GM23248 (cell line): ENCODE data around the gene PIK3CB. TPM values are rescaled to one million over a fixed set of nuclear protein-coding genes. Genes with fewer than 3 reads are reported as not detected.

Source experiments
- DNase-seq: peaks from one replicate; pipeline ENCODE4 v3.0.0-alpha.2; 2015
- H2AFZ ChIP-seq: fragments of 200-600 bp; sonication (generic); 2 replicates; pipeline ENCODE4 v1.6.1; 2016; ENCODE audit warnings: antibody characterized with exemption
- H3F3A ChIP-seq: fragments of 200-600 bp; sonication (generic); 2 replicates; pipeline ENCODE4 v1.6.1; 2016; ENCODE audit warnings: mild to moderate bottlenecking, antibody characterized with exemption, mixed run types; ENCODE audit not compliant: insufficient read depth
- H3K27ac ChIP-seq: fragments of 200-600 bp; sonication (generic); 2 replicates; pipeline ENCODE4 v1.5.1; 2016; ENCODE audit warnings: mild to moderate bottlenecking
- H3K27me3 ChIP-seq: fragments of 200-600 bp; sonication (generic); replicated peaks from 2 replicates; pipeline ENCODE4 v1.6.1; 2016; ENCODE audit warnings: mild to moderate bottlenecking; ENCODE audit not compliant: insufficient read depth
- H3K36me3 ChIP-seq: fragments of 200-600 bp; sonication (generic); 2 replicates; pipeline ENCODE4 v1.6.1; 2016; ENCODE audit warnings: low read depth, mild to moderate bottlenecking
- H3K4me1 ChIP-seq: fragments of 200-600 bp; sonication (generic); 2 replicates; pipeline ENCODE4 v1.6.1; 2016; ENCODE audit warnings: mild to moderate bottlenecking; ENCODE audit not compliant: insufficient read depth
- H3K4me2 ChIP-seq: fragments of 200-600 bp; sonication (generic); one replicate; pipeline ENCODE4 v1.6.1; 2016; ENCODE audit warnings: mild to moderate bottlenecking; ENCODE audit not compliant: unreplicated experiment
- H3K4me3 ChIP-seq: fragments of 200-600 bp; sonication (generic); 2 replicates; pipeline ENCODE4 v1.5.1; 2016; ENCODE audit warnings: mild to moderate bottlenecking
- H3K79me2 ChIP-seq: fragments of 200-600 bp; sonication (generic); 2 replicates; pipeline ENCODE4 v1.6.1; 2016; ENCODE audit warnings: mild to moderate bottlenecking; ENCODE audit not compliant: insufficient read depth
- H3K9ac ChIP-seq: fragments of 200-600 bp; sonication (generic); 2 replicates; pipeline ENCODE4 v1.6.1; 2016; ENCODE audit warnings: mild to moderate bottlenecking
- H3K9me2 ChIP-seq: fragments of 200-600 bp; sonication (generic); 2 replicates; pipeline ENCODE4 v1.6.1; 2016; ENCODE audit warnings: mixed run types, mild to moderate bottlenecking, moderate library complexity; ENCODE audit not compliant: insufficient read depth
- H3K9me3 ChIP-seq: fragments of 200-600 bp; sonication (generic); one replicate; pipeline ENCODE4 v1.6.1; 2017; ENCODE audit warnings: low read depth
- H4K20me1 ChIP-seq: fragments of 200-600 bp; sonication (generic); 2 replicates; pipeline ENCODE4 v1.6.0; 2016; ENCODE audit not compliant: insufficient read depth
- EZH2 ChIP-seq: fragments of 200-600 bp; sonication (generic); IDR thresholded peaks from 2 replicates; pipeline ENCODE4 v1.6.1; 2018; ENCODE audit warnings: antibody characterized with exemption, mild to moderate bottlenecking; ENCODE audit not compliant: insufficient read depth, poor library complexity, severe bottlenecking
- EZH2phosphoT487 ChIP-seq: fragments of 200-600 bp; sonication (generic); IDR thresholded peaks from 2 replicates; pipeline ENCODE4 v1.6.1; 2018; ENCODE audit warnings: antibody characterized with exemption, moderate library complexity, mild to moderate bottlenecking, low read depth; ENCODE audit not compliant: insufficient read depth
- WGBS, 2 experiments: methylation state at CpG; one replicate each; pipeline ENCODE4 v1.1.6; 2015 to 2017; ENCODE audit warnings: low lambda C conversion rate in 2 of 2, low coverage in 1 of 2; ENCODE audit errors: missing lambda C conversion rate in 2 of 2; 5-methylcytosine and 5-hydroxymethylcytosine counted together
- in situ Hi-C: fragments of 300-500 bp; cut with MboI; formaldehyde crosslinking; loops from 2 replicates; pipeline ENCODE4 v1.15.0; 2020
- polyA plus RNA-seq: library from polyadenylated mRNA; unstranded; fragments of >200 nt; fragmentation: Nextera tagmentation; extraction: Ambion mirVana; gene quantifications from 2 replicates; pipeline ENCODE4 v1.2.1, GENCODE V29; 2016
- total RNA-seq: library from RNA; depleted of rRNA; stranded (reverse); fragments of >200 nt; shearing (Covaris generic); gene quantifications from 2 replicates; pipeline ENCODE4 v1.2.3, GENCODE V29; 2014

The PIK3CB gene
- total and polyA plus RNA-seq, 2 experiments from 2014 or later = 4.8 to 6.4 TPM

- no peaks in the 10 kb centered on the region for H3K79me2 ChIP-seq
These were observed 109.6 kb downstream of the PIK3CB start for GRCh38 chr3:138725116-138725515.

GRCh38 chr3:138724443-138724842, 110.3 kb downstream of the PIK3CB start:
- Histone ChIP-seq H3K27ac (no peak overlapping the region), H4K20me1 (no peaks in the 10 kb centered on the region), H3K79me2 (no peaks in the 10 kb centered on the region), H2AFZ (no peak overlapping the region), H3K4me2 (no peak overlapping the region), H3K9me3 (no peaks in the 10 kb centered on the region), H3K4me1 (0 out of 2 replicates have a peak, but pooled peaks cover 7% of the 10 kb centered on the region), H3F3A (no peaks in the 10 kb centered on the region), H3K9me2 (no peaks in the 10 kb centered on the region), H3K27me3 (no peaks in the 10 kb centered on the region), H3K36me3 (no peaks in the 10 kb centered on the region), H3K9ac (no peak overlapping the region), H3K4me3 (no peak overlapping the region)
- WGBS, 2 experiments = 86 to 90% methylated on average over 6 of the region's 6 CpGs
- TF ChIP-seq EZH2phosphoT487 = no peak
- TF ChIP-seq EZH2 = no peak
- in situ Hi-C loops = loop anchor here (25.0 kb wide), 1 partner anchor 613 kb away; the partner anchor contains the start of gene MRPS22
- no peak for DNase-seq

More at GRCh38 chr3:138725116-138725515, 109.6 kb downstream of the PIK3CB start:
- WGBS, 2 experiments = 47 to 48% methylated on average over 2 of the region's 2 CpGs
- no peaks in the 10 kb centered on the region for H3K27me3 ChIP-seq
- TF ChIP-seq EZH2phosphoT487 (no peak), EZH2 (no peak)
- H3K27ac ChIP-seq = no peak overlapping the region
- in situ Hi-C loops = no loop called here
- no peak overlapping the region for H3K9ac ChIP-seq
- H3K36me3 ChIP-seq = no peaks in the 10 kb centered on the region
- no peaks in the 10 kb centered on the region for H3K9me2 ChIP-seq
- no peak overlapping the region for H3K4me2 ChIP-seq
- no peaks in the 10 kb centered on the region for H4K20me1 ChIP-seq
- no peaks in the 10 kb centered on the region for H3K9me3 ChIP-seq
- H3K4me1 ChIP-seq = 0 out of 2 replicates have a peak, but pooled peaks cover 7% of the 10 kb centered on the region
- H3K4me3 ChIP-seq = no peak overlapping the region
- no peak for DNase-seq
- H2AFZ ChIP-seq = no peak overlapping the region
- no peaks in the 10 kb centered on the region for H3F3A ChIP-seq

DNA sequence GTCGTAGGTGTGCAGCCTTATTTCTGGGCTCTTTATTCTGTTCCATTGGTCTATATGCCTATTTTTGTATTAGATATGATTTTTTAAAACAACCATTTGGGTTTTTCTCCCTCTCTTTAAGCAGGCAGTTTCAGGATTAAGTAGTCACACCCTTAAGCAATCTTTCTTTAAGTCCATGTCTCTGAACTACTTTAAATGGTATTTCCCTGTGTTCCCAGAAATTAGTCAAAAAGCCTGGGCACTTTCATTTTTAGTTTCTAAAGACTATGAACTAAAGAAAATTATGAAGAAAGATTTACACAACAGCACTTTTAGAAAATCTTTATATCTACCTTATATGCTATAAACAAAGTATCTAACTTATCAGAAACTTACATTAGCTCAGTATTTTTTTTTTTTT, 115.9 kb downstream of the PIK3CB start:
- Histone ChIP-seq H3K27me3 (no peaks in the 10 kb centered on the region), H2AFZ (no peak overlapping the region), H3K4me3 (no peak overlapping the region), H4K20me1 (no peaks in the 10 kb centered on the region), H3K4me2 (no peak overlapping the region), H3K79me2 (no peaks in the 10 kb centered on the region), H3K9me3 (no peaks in the 10 kb centered on the region), H3K36me3 (no peaks in the 10 kb centered on the region), H3K9ac (no peak overlapping the region), H3K4me1 (no peaks in the 10 kb centered on the region), H3F3A (no peaks in the 10 kb centered on the region), H3K27ac (no peak overlapping the region), H3K9me2 (no peaks in the 10 kb centered on the region)
- in situ Hi-C loops = loop anchor here (25.0 kb wide), 1 partner anchor 618 kb away; the partner anchor contains the start of gene MRPS22
- whole genome bisulfite sequencing, 2 experiments = 89 to 100% methylated on average over 1 of the region's 1 CpG
- TF ChIP-seq EZH2phosphoT487 (no peak), EZH2 (no peak)
- no peak for DNase-seq

- in situ Hi-C loops = loop anchor here (25.0 kb wide), 1 partner anchor 620 kb away; the partner anchor contains the start of gene MRPS22
- TF ChIP-seq EZH2phosphoT487 = no peak
- TF ChIP-seq EZH2 = no peak
- WGBS, 2 experiments = 95 to 100% methylated on average over 2 of the region's 2 CpGs
These were observed 117.4 kb downstream of the PIK3CB start for GRCh38 chr3:138717348-138717747.

More at GRCh38 chr3:138717348-138717747, 117.4 kb downstream of the PIK3CB start:
- H3K4me2 ChIP-seq = no peak overlapping the region
- no peak overlapping the region for H3K4me3 ChIP-seq
- no peaks in the 10 kb centered on the region for H3K9me2 ChIP-seq
- H3K27ac ChIP-seq = no peak overlapping the region
- no peaks in the 10 kb centered on the region for H3K4me1 ChIP-seq
- H3K36me3 ChIP-seq = no peaks in the 10 kb centered on the region
- DNase-seq = no peak
- no peaks in the 10 kb centered on the region for H3K27me3 ChIP-seq
- no peaks in the 10 kb centered on the region for H3F3A ChIP-seq
- H4K20me1 ChIP-seq = no peaks in the 10 kb centered on the region
- H3K9ac ChIP-seq = no peak overlapping the region
- H3K79me2 ChIP-seq = no peaks in the 10 kb centered on the region
- H2AFZ ChIP-seq = no peak overlapping the region
- no peaks in the 10 kb centered on the region for H3K9me3 ChIP-seq
